ENCODE data around the gene BRINP3. TPM values are rescaled to one million over a fixed set of nuclear protein-coding genes. Genes with fewer than 3 reads are reported as not detected.

Gene BRINP3
- total and polyA plus RNA-seq, 2 experiments from 2014 or later: not detected

GRCh38 chr1:190098107-190098506 lies 379.6 kb downstream of the BRINP3 start:
- Histone ChIP-seq H3K9me2 (ENCODE audit: insufficient read depth) (no peaks in the 10 kb centered on the region), H2AFZ (no peak overlapping the region), H3K4me3 (no peak overlapping the region), H3K27ac (ENCODE audit: low read depth) (no peak overlapping the region), H3K4me2 (no peak overlapping the region), H3K4me1 (ENCODE audit: insufficient read depth) (no peaks in the 10 kb centered on the region), H3K79me2 (replicated peaks; ENCODE audit: insufficient read depth) (no peaks in the 10 kb centered on the region), H3F3A (replicated peaks; ENCODE audit: low read depth) (no peaks in the 10 kb centered on the region), H3K36me3 (ENCODE audit: insufficient read depth) (no peaks in the 10 kb centered on the region), H3K27me3 (ENCODE audit: insufficient read depth) (no peaks in the 10 kb centered on the region), H4K20me1 (replicated peaks; ENCODE audit: insufficient read depth) (no peaks in the 10 kb centered on the region)
- H3K27me3 Mint-ChIP-seq (ENCODE audit: insufficient read depth, low read depth, poor library complexity): no peaks in the 10 kb centered on the region
- H3K9me3 Mint-ChIP-seq: no peaks in the 10 kb centered on the region
- ATAC-seq (no peak), DNase-seq (ENCODE audit: low spot score) (no peak)
- no peaks in the 10 kb centered on the region for H3K36me3 Mint-ChIP-seq (ENCODE audit: low read depth)
- peaks cover 4% of the 10 kb centered on the region; the same call in 2 of the 3 replicates for H3K4me1 Mint-ChIP-seq
- no peak overlapping the region for H3K27ac Mint-ChIP-seq
- TF ChIP-seq, protein P1, sequence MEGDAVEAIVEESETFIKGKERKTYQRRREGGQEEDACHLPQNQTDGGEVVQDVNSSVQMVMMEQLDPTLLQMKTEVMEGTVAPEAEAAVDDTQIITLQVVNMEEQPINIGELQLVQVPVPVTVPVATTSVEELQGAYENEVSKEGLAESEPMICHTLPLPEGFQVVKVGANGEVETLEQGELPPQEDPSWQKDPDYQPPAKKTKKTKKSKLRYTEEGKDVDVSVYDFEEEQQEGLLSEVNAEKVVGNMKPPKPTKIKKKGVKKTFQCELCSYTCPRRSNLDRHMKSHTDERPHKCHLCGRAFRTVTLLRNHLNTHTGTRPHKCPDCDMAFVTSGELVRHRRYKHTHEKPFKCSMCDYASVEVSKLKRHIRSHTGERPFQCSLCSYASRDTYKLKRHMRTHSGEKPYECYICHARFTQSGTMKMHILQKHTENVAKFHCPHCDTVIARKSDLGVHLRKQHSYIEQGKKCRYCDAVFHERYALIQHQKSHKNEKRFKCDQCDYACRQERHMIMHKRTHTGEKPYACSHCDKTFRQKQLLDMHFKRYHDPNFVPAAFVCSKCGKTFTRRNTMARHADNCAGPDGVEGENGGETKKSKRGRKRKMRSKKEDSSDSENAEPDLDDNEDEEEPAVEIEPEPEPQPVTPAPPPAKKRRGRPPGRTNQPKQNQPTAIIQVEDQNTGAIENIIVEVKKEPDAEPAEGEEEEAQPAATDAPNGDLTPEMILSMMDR (conservative IDR thresholded peaks at IDR 0.05; ENCODE audit: low read depth in 2 of 2): no peak
- TF ChIP-seq ETS1 (IDR thresholded peaks at IDR 0.05) (no peak), EZH2 (IDR thresholded peaks at IDR 0.05; ENCODE audit: low read depth, unreplicated experiment) (no peak), NANOG (IDR thresholded peaks at IDR 0.05; ENCODE audit: borderline replicate concordance) (no peak), POLR2AphosphoS5 (IDR thresholded peaks at IDR 0.05; ENCODE audit: low read depth) (no peak), JUNB (IDR thresholded peaks at IDR 0.05; ENCODE audit: unreplicated experiment) (no peak), STAT1 (IDR thresholded peaks at IDR 0.05; ENCODE audit: unreplicated experiment) (no peak), CREB1 (CRISPR knock-in tag; IDR thresholded peaks at IDR 0.05; ENCODE audit: low read depth) (no peak), ZNF331 (CRISPR knock-in tag; IDR thresholded peaks at IDR 0.05; ENCODE audit: low read depth) (no peak), EZH2phosphoT487 (IDR thresholded peaks at IDR 0.05; ENCODE audit: unreplicated experiment) (no peak), ZNF114 (CRISPR knock-in tag; IDR thresholded peaks at IDR 0.05) (no peak)
- TF ChIP-seq, protein P2, sequence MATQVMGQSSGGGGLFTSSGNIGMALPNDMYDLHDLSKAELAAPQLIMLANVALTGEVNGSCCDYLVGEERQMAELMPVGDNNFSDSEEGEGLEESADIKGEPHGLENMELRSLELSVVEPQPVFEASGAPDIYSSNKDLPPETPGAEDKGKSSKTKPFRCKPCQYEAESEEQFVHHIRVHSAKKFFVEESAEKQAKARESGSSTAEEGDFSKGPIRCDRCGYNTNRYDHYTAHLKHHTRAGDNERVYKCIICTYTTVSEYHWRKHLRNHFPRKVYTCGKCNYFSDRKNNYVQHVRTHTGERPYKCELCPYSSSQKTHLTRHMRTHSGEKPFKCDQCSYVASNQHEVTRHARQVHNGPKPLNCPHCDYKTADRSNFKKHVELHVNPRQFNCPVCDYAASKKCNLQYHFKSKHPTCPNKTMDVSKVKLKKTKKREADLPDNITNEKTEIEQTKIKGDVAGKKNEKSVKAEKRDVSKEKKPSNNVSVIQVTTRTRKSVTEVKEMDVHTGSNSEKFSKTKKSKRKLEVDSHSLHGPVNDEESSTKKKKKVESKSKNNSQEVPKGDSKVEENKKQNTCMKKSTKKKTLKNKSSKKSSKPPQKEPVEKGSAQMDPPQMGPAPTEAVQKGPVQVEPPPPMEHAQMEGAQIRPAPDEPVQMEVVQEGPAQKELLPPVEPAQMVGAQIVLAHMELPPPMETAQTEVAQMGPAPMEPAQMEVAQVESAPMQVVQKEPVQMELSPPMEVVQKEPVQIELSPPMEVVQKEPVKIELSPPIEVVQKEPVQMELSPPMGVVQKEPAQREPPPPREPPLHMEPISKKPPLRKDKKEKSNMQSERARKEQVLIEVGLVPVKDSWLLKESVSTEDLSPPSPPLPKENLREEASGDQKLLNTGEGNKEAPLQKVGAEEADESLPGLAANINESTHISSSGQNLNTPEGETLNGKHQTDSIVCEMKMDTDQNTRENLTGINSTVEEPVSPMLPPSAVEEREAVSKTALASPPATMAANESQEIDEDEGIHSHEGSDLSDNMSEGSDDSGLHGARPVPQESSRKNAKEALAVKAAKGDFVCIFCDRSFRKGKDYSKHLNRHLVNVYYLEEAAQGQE (IDR thresholded peaks at IDR 0.05; ENCODE audit: unreplicated experiment): no peak
- TF ChIP-seq, protein P3, sequence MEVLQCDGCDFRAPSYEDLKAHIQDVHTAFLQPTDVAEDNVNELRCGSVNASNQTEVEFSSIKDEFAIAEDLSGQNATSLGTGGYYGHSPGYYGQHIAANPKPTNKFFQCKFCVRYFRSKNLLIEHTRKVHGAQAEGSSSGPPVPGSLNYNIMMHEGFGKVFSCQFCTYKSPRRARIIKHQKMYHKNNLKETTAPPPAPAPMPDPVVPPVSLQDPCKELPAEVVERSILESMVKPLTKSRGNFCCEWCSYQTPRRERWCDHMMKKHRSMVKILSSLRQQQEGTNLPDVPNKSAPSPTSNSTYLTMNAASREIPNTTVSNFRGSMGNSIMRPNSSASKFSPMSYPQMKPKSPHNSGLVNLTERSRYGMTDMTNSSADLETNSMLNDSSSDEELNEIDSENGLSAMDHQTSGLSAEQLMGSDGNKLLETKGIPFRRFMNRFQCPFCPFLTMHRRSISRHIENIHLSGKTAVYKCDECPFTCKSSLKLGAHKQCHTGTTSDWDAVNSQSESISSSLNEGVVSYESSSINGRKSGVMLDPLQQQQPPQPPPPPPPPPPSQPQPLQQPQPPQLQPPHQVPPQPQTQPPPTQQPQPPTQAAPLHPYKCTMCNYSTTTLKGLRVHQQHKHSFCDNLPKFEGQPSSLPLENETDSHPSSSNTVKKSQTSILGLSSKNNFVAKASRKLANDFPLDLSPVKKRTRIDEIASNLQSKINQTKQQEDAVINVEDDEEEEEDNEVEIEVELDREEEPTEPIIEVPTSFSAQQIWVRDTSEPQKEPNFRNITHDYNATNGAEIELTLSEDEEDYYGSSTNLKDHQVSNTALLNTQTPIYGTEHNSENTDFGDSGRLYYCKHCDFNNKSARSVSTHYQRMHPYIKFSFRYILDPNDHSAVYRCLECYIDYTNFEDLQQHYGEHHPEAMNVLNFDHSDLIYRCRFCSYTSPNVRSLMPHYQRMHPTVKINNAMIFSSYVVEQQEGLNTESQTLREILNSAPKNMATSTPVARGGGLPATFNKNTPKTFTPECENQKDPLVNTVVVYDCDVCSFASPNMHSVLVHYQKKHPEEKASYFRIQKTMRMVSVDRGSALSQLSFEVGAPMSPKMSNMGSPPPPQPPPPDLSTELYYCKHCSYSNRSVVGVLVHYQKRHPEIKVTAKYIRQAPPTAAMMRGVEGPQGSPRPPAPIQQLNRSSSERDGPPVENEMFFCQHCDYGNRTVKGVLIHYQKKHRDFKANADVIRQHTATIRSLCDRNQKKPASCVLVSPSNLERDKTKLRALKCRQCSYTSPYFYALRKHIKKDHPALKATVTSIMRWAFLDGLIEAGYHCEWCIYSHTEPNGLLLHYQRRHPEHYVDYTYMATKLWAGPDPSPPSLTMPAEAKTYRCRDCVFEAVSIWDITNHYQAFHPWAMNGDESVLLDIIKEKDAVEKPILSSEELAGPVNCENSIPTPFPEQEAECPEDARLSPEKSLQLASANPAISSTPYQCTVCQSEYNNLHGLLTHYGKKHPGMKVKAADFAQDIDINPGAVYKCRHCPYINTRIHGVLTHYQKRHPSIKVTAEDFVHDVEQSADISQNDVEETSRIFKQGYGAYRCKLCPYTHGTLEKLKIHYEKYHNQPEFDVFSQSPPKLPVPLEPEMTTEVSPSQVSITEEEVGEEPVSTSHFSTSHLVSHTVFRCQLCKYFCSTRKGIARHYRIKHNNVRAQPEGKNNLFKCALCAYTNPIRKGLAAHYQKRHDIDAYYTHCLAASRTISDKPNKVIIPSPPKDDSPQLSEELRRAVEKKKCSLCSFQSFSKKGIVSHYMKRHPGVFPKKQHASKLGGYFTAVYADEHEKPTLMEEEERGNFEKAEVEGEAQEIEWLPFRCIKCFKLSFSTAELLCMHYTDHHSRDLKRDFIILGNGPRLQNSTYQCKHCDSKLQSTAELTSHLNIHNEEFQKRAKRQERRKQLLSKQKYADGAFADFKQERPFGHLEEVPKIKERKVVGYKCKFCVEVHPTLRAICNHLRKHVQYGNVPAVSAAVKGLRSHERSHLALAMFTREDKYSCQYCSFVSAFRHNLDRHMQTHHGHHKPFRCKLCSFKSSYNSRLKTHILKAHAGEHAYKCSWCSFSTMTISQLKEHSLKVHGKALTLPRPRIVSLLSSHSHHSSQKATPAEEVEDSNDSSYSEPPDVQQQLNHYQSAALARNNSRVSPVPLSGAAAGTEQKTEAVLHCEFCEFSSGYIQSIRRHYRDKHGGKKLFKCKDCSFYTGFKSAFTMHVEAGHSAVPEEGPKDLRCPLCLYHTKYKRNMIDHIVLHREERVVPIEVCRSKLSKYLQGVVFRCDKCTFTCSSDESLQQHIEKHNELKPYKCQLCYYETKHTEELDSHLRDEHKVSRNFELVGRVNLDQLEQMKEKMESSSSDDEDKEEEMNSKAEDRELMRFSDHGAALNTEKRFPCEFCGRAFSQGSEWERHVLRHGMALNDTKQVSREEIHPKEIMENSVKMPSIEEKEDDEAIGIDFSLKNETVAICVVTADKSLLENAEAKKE (CRISPR knock-in tag; IDR thresholded peaks at IDR 0.05): no peak
- H3K4me3 Mint-ChIP-seq: no peak overlapping the region
